ENCODE measurements around the gene MAP7D3.
"Not testable (repeated sequence)": the region's sequence is repeated elsewhere in the genome, so short reads cannot be mapped to it uniquely, and the experiment has no call there.

Gene MAP7D3, protein sequence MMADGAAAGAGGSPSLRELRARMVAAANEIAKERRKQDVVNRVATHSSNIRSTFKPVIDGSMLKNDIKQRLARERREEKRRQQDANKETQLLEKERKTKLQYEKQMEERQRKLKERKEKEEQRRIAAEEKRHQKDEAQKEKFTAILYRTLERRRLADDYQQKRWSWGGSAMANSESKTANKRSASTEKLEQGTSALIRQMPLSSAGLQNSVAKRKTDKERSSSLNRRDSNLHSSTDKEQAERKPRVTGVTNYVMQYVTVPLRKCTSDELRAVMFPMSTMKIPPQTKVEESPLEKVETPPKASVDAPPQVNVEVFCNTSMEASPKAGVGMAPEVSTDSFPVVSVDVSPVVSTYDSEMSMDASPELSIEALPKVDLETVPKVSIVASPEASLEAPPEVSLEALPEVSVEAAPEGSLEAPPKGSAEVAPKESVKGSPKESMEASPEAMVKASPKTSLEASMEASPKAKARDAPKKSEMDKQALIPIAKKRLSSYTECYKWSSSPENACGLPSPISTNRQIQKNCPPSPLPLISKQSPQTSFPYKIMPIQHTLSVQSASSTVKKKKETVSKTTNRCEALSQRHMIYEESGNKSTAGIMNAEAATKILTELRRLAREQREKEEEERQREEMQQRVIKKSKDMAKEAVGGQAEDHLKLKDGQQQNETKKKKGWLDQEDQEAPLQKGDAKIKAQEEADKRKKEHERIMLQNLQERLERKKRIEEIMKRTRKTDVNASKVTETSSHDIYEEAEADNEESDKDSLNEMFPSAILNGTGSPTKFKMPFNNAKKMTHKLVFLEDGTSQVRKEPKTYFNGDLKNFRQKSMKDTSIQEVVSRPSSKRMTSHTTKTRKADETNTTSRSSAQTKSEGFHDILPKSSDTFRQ

DNA sequence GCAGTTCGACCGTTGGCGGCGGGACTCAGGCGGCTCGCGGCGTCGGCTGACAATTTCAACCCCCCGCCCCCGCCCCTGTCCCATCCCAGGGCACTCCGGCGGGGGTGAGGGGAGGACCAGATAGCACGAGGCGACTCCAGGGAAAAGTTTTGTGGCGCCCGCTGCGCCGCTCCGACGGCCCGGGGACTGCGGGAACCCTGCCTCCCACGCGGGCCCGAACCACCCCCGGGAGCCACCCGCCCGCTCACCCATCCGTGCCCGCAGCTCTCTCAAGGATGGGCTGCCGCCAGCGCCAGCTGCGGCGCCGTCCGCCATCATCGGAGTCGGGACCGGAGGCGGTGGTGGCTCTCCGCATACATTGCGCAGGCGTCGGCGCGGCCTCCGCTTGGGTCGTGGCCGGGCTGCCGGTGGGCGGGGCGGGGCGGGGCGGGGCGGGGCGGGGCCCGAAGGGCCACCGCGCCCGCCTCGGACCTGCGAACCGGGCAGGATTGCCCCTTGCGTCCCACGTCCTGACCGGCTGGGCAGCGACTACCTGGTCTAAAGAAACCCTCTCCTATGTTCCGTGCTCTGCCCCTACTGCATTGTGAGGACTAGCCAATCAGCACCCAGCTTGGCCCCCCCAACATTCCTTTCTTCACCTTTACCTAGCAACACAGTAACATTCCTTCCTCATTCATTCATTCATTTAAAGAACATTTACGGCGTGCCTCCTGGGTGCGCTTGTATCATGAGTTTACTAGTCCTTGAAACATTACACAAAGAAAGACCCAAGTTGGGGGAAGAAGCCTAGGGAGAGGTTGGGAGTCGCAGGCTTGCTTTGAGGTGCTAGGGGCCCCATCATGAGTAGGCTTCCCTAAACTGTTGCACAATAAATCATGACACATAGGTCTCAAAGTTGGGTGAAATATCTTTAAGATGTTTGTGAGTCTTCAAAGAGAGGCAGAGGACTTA, at the start of gene MAP7D3:
TSS of gene MAP7D3 (minus strand) at position 360 of the 951 bp plus-strand sequence. CDS start at position 318, 42 bp downstream.
- no peak for DNase-seq (ENCODE audit: low read depth)
- peak within 1 kb of the TSS; percentile 75 for H3K4me3 ChIP-seq (ENCODE audit: low read depth, low read length)
- no peak for TF ChIP-seq CTCF (IDR thresholded peaks at IDR 0.05; ENCODE audit: low read depth, low read length, missing control alignments)

DNA sequence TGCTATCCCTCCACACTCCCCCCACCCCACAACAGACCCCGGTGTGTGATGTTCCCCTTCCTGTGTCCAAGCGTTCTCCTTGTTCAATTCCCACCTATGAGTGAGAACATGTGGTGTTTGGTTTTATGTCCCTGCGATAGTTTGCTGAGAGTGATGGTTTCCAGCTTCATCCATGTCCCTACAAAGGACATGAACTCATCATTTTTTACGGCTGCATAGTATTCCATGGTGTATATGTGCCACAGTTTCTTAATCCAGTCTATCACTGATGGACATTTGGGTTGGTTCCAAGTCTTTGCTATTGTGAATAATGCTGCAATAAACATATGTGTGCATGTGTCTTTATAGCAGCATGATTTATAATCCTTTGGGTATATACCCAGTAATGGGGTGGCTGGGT, 49.5 kb upstream of the MAP7D3 start, which contains the start of gene ADGRG4:
TSS of gene ADGRG4 (plus strand) at position 243 of the 400 bp plus-strand sequence. CDS start 7,815 bp downstream, outside the sequence.
- not testable (repeated sequence) for DNase-seq (ENCODE audit: low read depth); H3K4me3 ChIP-seq (ENCODE audit: low read depth, low read length)

DNA sequence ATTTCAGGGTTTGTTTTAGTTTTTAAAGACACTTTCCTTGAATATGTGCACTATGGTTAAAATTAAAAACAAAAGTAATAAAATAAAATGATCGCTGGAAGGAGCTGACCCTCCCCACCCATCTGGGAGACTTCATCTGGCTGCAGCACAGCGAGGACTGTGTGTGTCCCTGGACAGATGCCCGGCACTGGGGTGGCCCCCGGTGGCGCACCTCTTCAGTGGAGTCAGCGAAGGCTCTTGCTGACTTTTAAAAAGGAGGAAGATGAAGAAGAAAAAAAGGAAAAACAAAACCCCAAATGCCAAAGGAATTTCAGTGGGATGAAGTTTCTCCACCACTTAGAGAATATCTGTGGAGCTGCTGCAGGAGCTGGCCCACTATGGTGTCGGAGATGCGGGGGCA, 44.2 kb upstream of the MAP7D3 start:
- no peak for DNase-seq (ENCODE audit: low read depth)
- H3K4me3 ChIP-seq (ENCODE audit: low read depth, low read length) = no peak overlapping the region
- no peak for TF ChIP-seq CTCF (IDR thresholded peaks at IDR 0.05; ENCODE audit: low read depth, low read length, missing control alignments)

GRCh38 chrX:136292656-136293055, 41.5 kb upstream of the MAP7D3 start:
- TF ChIP-seq CTCF (IDR thresholded peaks at IDR 0.05; ENCODE audit: low read depth, low read length, missing control alignments) = no peak
- no peak for DNase-seq (ENCODE audit: low read depth)

DNA sequence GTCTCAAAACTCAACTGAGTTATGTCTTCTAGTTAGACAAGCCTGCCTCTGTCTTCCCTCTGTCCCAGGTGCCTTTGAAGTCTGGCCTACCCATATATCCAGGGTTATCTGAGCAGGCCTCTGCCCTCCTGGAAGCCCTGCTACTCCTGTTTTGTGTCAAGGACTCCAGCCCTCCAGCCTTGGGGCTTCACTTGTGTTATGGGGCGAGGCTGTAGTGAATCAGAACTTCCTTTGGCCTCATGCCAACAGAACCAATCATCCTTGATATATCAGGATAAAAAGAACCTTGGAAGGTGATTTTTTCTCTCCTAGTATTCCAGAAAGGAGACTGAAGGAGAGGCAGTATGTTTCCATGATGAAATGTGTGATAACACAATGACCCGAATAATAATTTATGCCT, 40.6 kb upstream of the MAP7D3 start:
- H3K4me3 ChIP-seq (ENCODE audit: low read depth, low read length) = no peak overlapping the region
- no peak for TF ChIP-seq CTCF (IDR thresholded peaks at IDR 0.05; ENCODE audit: low read depth, low read length, missing control alignments)
- DNase-seq (ENCODE audit: low read depth) = no peak

More at GRCh38 chrX:136292656-136293055, 41.5 kb upstream of the MAP7D3 start:
- H3K4me3 ChIP-seq (ENCODE audit: low read depth, low read length) = no peak overlapping the region

DNA sequence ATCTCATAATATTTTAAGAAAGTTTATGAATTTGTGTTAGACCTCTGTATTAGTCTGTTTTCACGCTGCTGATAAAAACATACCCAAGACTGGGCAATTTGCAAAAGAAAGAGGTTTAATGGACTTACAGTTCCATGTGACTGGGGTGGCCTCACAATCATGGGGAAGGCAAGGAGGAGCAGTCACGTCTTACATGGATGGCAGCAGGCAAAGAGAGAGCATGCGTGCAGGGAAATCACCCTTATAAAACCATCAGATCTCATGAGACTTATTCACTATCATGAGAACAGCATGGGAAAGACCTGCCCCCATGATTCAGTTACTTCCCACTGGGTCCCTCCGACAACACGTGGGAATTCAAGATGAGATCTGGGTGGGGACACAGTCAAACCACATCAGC, 35.2 kb upstream of the MAP7D3 start:
- DNase-seq (ENCODE audit: low read depth); H3K4me3 ChIP-seq (ENCODE audit: low read depth, low read length): not testable (repeated sequence)

- DNase-seq (ENCODE audit: low read depth) = no peak
- TF ChIP-seq CTCF (IDR thresholded peaks at IDR 0.05; ENCODE audit: low read depth, low read length, missing control alignments) = no peak
- no peak overlapping the region for H3K4me3 ChIP-seq (ENCODE audit: low read depth, low read length)
Observed at GRCh38 chrX:136275553-136275952, 24.4 kb upstream of the MAP7D3 start.

Data from GM12864 (cell line).